ENCODE data around the gene EXOC3L1. TPM values are rescaled to one million over a fixed set of nuclear protein-coding genes. Genes with fewer than 3 reads are reported as not detected.

EXOC3L1 gene
- total RNA-seq, 6 donors from 2014 or later, result 4.6 to 20.8 (median 10.8) TPM

- no peaks in the 10 kb centered on the region for H3K27me3 ChIP-seq
- no peak for ATAC-seq (ENCODE audit: low FRiP score in 2 of 2)
- peaks cover 63 to 81% (median 77%) of the 10 kb centered on the region in 4 donors for H3K36me3 ChIP-seq
- TF ChIP-seq POLR2A (IDR thresholded peaks at IDR 0.05), result no peak
- TF ChIP-seq, protein P1, sequence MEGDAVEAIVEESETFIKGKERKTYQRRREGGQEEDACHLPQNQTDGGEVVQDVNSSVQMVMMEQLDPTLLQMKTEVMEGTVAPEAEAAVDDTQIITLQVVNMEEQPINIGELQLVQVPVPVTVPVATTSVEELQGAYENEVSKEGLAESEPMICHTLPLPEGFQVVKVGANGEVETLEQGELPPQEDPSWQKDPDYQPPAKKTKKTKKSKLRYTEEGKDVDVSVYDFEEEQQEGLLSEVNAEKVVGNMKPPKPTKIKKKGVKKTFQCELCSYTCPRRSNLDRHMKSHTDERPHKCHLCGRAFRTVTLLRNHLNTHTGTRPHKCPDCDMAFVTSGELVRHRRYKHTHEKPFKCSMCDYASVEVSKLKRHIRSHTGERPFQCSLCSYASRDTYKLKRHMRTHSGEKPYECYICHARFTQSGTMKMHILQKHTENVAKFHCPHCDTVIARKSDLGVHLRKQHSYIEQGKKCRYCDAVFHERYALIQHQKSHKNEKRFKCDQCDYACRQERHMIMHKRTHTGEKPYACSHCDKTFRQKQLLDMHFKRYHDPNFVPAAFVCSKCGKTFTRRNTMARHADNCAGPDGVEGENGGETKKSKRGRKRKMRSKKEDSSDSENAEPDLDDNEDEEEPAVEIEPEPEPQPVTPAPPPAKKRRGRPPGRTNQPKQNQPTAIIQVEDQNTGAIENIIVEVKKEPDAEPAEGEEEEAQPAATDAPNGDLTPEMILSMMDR (IDR thresholded peaks at IDR 0.05), result no peak
- no peak for TF ChIP-seq EP300 (IDR thresholded peaks at IDR 0.05)
- no peak for TF ChIP-seq POLR2AphosphoS5 (IDR thresholded peaks at IDR 0.05)
- no peaks in the 10 kb centered on the region for H3K9me3 ChIP-seq
- no peak for DNase-seq
- no peak overlapping the region for H3K4me3 ChIP-seq
- 90 to 91% methylated on average over 6 to 12 of the region's 12 CpGs for WGBS, 2 donors
- peaks cover 14 to 25% (median 15%) of the 10 kb centered on the region in 4 donors for H3K4me1 ChIP-seq
- no peak overlapping the region for H3K27ac ChIP-seq
These were observed 41.1 kb upstream of the EXOC3L1 start for GRCh38 chr16:67230809-67231660.

DNA sequence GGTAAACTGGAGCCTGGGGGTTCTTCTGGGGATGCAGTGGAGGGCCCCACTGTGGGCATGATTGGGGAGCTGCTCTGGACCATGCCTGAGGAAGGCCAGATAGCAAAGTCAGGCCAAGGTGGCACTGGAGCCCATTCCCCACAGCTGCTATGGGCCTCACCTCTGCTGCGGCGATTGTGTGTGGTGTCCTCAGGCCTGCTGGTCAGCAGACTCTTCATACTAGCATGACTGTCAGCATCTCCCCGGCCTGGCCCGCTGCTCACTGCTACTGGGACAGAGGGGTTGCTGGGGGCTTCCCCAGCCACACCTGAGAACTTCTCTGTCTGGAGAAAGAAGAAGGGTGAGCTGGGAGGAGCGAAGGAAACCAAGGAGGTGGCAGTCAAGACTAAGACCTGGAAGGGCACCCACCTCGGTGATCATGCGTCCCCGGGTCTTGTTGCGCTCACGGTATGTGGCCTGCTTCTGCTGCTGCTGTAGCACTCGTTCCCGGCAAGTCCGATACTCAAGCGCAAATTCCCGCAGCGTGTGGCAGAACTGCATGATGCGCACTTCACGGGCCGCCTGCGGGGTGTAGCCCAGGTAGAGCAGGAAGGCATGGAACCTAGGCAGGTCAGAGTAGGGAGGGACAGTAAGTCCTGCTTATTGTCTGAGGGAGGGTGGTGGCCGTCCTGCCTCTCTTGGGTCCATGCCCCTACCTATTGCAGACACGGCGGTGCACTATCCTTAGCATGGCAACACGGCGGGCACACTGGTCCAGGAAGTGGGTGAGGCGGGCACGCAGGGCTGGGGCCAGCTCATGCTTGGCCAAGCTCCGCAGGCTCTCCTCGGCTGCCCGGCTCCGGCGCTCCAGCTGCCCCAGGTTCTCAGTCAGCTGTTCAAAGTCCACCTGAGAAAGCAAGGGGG is 40.2 kb upstream of the EXOC3L1 start:
- H3K9me3 ChIP-seq, result no peaks in the 10 kb centered on the region
- no peaks in the 10 kb centered on the region for H3K27me3 ChIP-seq
- H3K4me3 ChIP-seq, result no peak overlapping the region
- peaks cover 17 to 27% (median 17%) of the 10 kb centered on the region in 4 donors for H3K4me1 ChIP-seq
- no peak for TF ChIP-seq EP300 (IDR thresholded peaks at IDR 0.05)
- TF ChIP-seq, protein P1 (IDR thresholded peaks at IDR 0.05), result no peak
- TF ChIP-seq POLR2AphosphoS5 (IDR thresholded peaks at IDR 0.05), result no peak
- TF ChIP-seq POLR2A (IDR thresholded peaks at IDR 0.05), result no peak
- peaks cover 57 to 72% (median 68%) of the 10 kb centered on the region in 4 donors for H3K36me3 ChIP-seq
- WGBS, 2 donors, result 93% methylated on average over 23 to 27 of the region's 32 CpGs
- peak in 1 of 2 donors; percentile 77 for DNase-seq
- no peak for ATAC-seq (ENCODE audit: low FRiP score in 2 of 2)
- no peak overlapping the region for H3K27ac ChIP-seq

DNA sequence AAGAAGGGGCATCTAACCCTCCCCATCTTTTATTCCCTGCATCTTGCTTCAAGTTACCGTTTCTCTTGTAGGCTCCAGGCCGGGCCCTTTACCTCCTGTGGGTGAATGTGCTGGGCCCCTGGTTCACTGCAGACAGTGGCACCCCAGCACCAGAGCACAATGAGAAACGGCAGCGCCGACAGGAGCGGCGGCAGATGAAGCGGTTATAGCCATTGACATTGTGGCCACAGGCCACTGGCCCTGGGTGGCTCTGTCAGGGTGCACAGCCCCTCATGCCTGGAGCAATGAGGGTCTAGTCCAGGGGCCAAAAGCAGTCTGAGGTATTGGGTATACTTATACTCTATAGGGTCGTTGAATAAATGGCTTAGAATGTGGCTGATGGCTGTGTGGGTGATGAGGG is 39.0 kb upstream of the EXOC3L1 start:
- ATAC-seq (ENCODE audit: low FRiP score in 2 of 2) (no peak), DNase-seq (no peak)
- H3K9me3 ChIP-seq, result no peaks in the 10 kb centered on the region
- H3K27me3 ChIP-seq, result no peaks in the 10 kb centered on the region
- no peak overlapping the region for H3K27ac ChIP-seq
- 68 to 81% methylated on average over 3 to 9 of the region's 9 CpGs for WGBS, 2 donors
- no peak for TF ChIP-seq POLR2A (IDR thresholded peaks at IDR 0.05)
- TF ChIP-seq, protein P1 (IDR thresholded peaks at IDR 0.05), result no peak
- no peak for TF ChIP-seq POLR2AphosphoS5 (IDR thresholded peaks at IDR 0.05)
- TF ChIP-seq EP300 (IDR thresholded peaks at IDR 0.05), result no peak
- H3K4me3 ChIP-seq, result no peak overlapping the region
- peaks cover 17 to 35% (median 23%) of the 10 kb centered on the region in 4 donors for H3K4me1 ChIP-seq
- H3K36me3 ChIP-seq, result peaks cover 45 to 60% (median 56%) of the 10 kb centered on the region in 4 donors

- WGBS, 2 donors, result 80 to 88% methylated on average over 7 to 9 of the region's 9 CpGs
- H3K36me3 ChIP-seq, result peaks cover 38 to 53% (median 49%) of the 10 kb centered on the region in 4 donors
These were observed 38.3 kb upstream of the EXOC3L1 start for GRCh38 chr16:67228034-67228785.

More at GRCh38 chr16:67228034-67228785, 38.3 kb upstream of the EXOC3L1 start:
- Histone ChIP-seq H3K4me3 (peak overlapping the region in 3 of 4 donors; percentile 86 to 99 (median 93)), H3K27ac (no peak overlapping the region), H3K9me3 (no peaks in the 10 kb centered on the region), H3K27me3 (no peaks in the 10 kb centered on the region), H3K4me1 (peaks cover 17 to 40% (median 27%) of the 10 kb centered on the region in 4 donors)
- TF ChIP-seq, protein P1 (IDR thresholded peaks at IDR 0.05), result no peak
- TF ChIP-seq EP300 (IDR thresholded peaks at IDR 0.05) (no peak), POLR2A (IDR thresholded peaks at IDR 0.05) (no peak), POLR2AphosphoS5 (IDR thresholded peaks at IDR 0.05) (no peak)
- DNase-seq (no peak), ATAC-seq (ENCODE audit: low FRiP score in 2 of 2) (no peak)
